GM18951 (cell line): ENCODE data around the gene PKMYT1.

Experiments
- POLR2A ChIP-seq: IDR thresholded peaks from 4 replicates; pipeline ENCODE4 v1.6.1; 2011; ENCODE audit warnings: mild to moderate bottlenecking; ENCODE audit not compliant: insufficient read length, insufficient read depth; ENCODE audit errors: extremely low read depth
- in situ Hi-C: fragments of 300-500 bp; cut with MboI; formaldehyde crosslinking; loops from one replicate; pipeline ENCODE4 v1.12.0; 2022; ENCODE audit warnings: low sequenced_read_pairs, mixed read lengths, inconsistent platforms; ENCODE audit not compliant: unreplicated experiment

PKMYT1 gene

GRCh38 chr16:2962334-2963073 is 17.7 kb downstream of the PKMYT1 start:
- in situ Hi-C loops, result no loop called here
- no peak for TF ChIP-seq POLR2A

- TF ChIP-seq POLR2A, result no peak
- in situ Hi-C loops, result no loop called here
Observed at GRCh38 chr16:2960183-2961010, 19.8 kb downstream of the PKMYT1 start.

GRCh38 chr16:2959206-2959605 is 21.0 kb downstream of the PKMYT1 start:
- in situ Hi-C loops, result no loop called here
- TF ChIP-seq POLR2A, result no peak

GRCh38 chr16:2956579-2956956 is 23.7 kb downstream of the PKMYT1 start:
- in situ Hi-C loops, result no loop called here
- TF ChIP-seq POLR2A, result no peak

- no peak for TF ChIP-seq POLR2A
- in situ Hi-C loops, result no loop called here
Observed at GRCh38 chr16:2955779-2956578, 24.3 kb downstream of the PKMYT1 start.

- in situ Hi-C loops, result no loop called here
- TF ChIP-seq POLR2A, result no peak
Observed at GRCh38 chr16:2955438-2955778, 24.8 kb downstream of the PKMYT1 start.

GRCh38 chr16:2954656-2955381 is 25.4 kb downstream of the PKMYT1 start:
- no peak for TF ChIP-seq POLR2A
- in situ Hi-C loops, result no loop called here

- TF ChIP-seq POLR2A, result no peak
- in situ Hi-C loops, result no loop called here
Observed at GRCh38 chr16:2953706-2954627, 26.3 kb downstream of the PKMYT1 start.

GRCh38 chr16:2952679-2953078 is 27.6 kb downstream of the PKMYT1 start:
- in situ Hi-C loops, result no loop called here
- no peak for TF ChIP-seq POLR2A

- in situ Hi-C loops, result no loop called here
- no peak for TF ChIP-seq POLR2A
Observed at GRCh38 chr16:2950773-2951172, 29.5 kb downstream of the PKMYT1 start.

- in situ Hi-C loops, result no loop called here
- TF ChIP-seq POLR2A, result no peak
Observed at GRCh38 chr16:2950353-2950724, 29.9 kb downstream of the PKMYT1 start.

GRCh38 chr16:2949705-2950352 is 30.4 kb downstream of the PKMYT1 start:
- in situ Hi-C loops, result no loop called here
- no peak for TF ChIP-seq POLR2A
